Pancreas (tissue), 10 donors: ENCODE data around the gene HIPK2. TPM values are rescaled to one million over a fixed set of nuclear protein-coding genes. Genes with fewer than 3 reads are reported as not detected.

ENCODE experiments used
- ATAC-seq, 4 donors: fragments of 200-7000 bp; cut with Tn5 transposase; one replicate each; pipeline versions ENCODE4 v1.8.0 to v1.9.1; 2020; ENCODE audit warnings: mild to moderate bottlenecking in 4 of 4, moderate library complexity in 4 of 4
- DNase-seq, 6 donors: peaks; one replicate each; pipeline ENCODE4 v3.0.0-alpha.2; 2020
- FAIRE-seq: peaks from 2 replicates; lab custom pipeline; 2012; peaks lifted over from hg19 to GRCh38; lab: Jason Lieb, UNC
- H3K27ac ChIP-seq, 4 donors: fragments of 200-600 bp; sonication (generic); 1 replicate in 3 of 4; 2 replicates in 1 of 4; pipeline versions ENCODE4 v1.5.0 to v1.8.0; 2020
- H3K27me3 ChIP-seq, 4 donors: fragments of 200-600 bp; one replicate each; pipeline ENCODE4 v1.8.0; 2021
- H3K36me3 ChIP-seq, 3 donors: fragments of 200-600 bp; sonication (generic) in 1 of 3; one replicate each; pipeline versions ENCODE4 v1.5.0 to v1.8.0; 2020 to 2021
- H3K4me1 ChIP-seq, 3 donors: fragments of 200-600 bp; one replicate each; pipeline ENCODE4 v1.8.0; 2021
- H3K4me3 ChIP-seq, 4 donors: fragments of 200-600 bp; sonication (generic) in 2 of 4; one replicate each; pipeline versions ENCODE4 v1.5.0 to v1.8.0; 2020 to 2021
- H3K9me3 ChIP-seq, 4 donors: fragments of 200-600 bp; one replicate each; pipeline ENCODE4 v1.8.0; 2021
- WGBS, 2 donors: extraction: QIAGEN DNeasy Blood & Tissue Kit; methylation state at CpG; one replicate each; pipeline ENCODE4 v1.1.7; 2013; 5-methylcytosine and 5-hydroxymethylcytosine counted together
- intact Hi-C, 3 donors: fragments of 100-400 bp; cut with DNase I; formaldehyde crosslinking; loops; one replicate each; pipeline versions ENCODE4 v1.11.1 to v1.14.2; 2022
- polyA plus RNA-seq, 2 donors: library from polyadenylated mRNA; stranded (reverse); fragments of 200-250 nt; gene quantifications; one replicate each; pipeline ENCODE4 v1.2.3, GENCODE V29; 2013
- total RNA-seq, 6 donors: library from RNA; stranded (reverse); fragmentation: NEBNext Ultra II Directional in 4 of 6; extraction: Animal tissue kit (Norgen Biotek cat#: 25700) in 4 of 6; gene quantifications; one replicate each; pipeline versions ENCODE4 v1.2.1 to v1.2.4, GENCODE V29; 2021 to 2023
- TF ChIP-seq, protein P1 (sequence below), 4 donors: fragments of 200-600 bp; sonication (generic) in 3 of 4; IDR thresholded peaks; one replicate each; pipeline versions ENCODE4 v1.5.0 to v1.8.0; 2021; ENCODE audit warnings: antibody characterized with exemption in 4 of 4
- donor health status: healthy with polysubstance abuse.
- donor health status: DM: no; HTN: no; CAD: no; lungs with moderate emphysema.
- donor health status: DM: no; HTN: no; CAD: no.
- donor health status: control.
- donor health status: control.
- donor health status: Bipolar disorder and iron deficiency.
- donor health status: DM: yes; HTN: yes; CAD: no.
- donor health status: DM: no; HTN: no; CAD: no.
- donor health status: DM: no; HTN: no; CAD: no.
- donor health status: DM: yes; HTN: yes; CAD: no.

HIPK2 gene
- total and polyA plus RNA-seq, 8 donors = 6.7 to 49.0 (median 24.7) TPM

DNA sequence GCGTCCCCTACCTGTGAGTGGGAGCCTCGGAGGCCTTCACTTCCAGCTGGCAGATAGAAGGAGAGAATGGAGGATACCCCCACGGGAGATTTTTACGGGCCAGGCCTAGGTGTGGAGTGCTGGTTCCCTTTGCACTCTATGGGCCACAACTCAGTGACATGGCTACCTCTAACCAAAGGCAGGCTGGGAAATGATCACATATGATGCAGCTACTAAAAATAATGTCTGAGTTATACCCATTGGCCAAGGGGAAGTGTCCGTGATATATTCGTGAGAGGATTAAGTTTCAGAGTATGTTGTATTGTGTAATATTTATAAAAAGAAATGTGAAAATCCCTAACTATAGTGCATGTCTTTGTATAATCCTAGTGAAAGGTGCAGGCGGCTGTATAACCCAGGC lies 13.5 kb upstream of the HIPK2 start:
- Histone ChIP-seq H3K4me3 (no peak overlapping the region), H3K36me3 (no peaks in the 10 kb centered on the region), H3K27me3 (peaks cover 0 to 3% (median 0%) of the 10 kb centered on the region in 4 donors), H3K9me3 (no peaks in the 10 kb centered on the region), H3K27ac (no peak overlapping the region), H3K4me1 (no peaks in the 10 kb centered on the region)
- FAIRE-seq (no peak), ATAC-seq (no peak), DNase-seq (no peak)
- TF ChIP-seq, protein P1, sequence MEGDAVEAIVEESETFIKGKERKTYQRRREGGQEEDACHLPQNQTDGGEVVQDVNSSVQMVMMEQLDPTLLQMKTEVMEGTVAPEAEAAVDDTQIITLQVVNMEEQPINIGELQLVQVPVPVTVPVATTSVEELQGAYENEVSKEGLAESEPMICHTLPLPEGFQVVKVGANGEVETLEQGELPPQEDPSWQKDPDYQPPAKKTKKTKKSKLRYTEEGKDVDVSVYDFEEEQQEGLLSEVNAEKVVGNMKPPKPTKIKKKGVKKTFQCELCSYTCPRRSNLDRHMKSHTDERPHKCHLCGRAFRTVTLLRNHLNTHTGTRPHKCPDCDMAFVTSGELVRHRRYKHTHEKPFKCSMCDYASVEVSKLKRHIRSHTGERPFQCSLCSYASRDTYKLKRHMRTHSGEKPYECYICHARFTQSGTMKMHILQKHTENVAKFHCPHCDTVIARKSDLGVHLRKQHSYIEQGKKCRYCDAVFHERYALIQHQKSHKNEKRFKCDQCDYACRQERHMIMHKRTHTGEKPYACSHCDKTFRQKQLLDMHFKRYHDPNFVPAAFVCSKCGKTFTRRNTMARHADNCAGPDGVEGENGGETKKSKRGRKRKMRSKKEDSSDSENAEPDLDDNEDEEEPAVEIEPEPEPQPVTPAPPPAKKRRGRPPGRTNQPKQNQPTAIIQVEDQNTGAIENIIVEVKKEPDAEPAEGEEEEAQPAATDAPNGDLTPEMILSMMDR (IDR thresholded peaks at IDR 0.05) = no peak
- 87% methylated on average over 7 of the region's 7 CpGs for WGBS, 2 donors
- intact Hi-C loops = no loop called here

DNA sequence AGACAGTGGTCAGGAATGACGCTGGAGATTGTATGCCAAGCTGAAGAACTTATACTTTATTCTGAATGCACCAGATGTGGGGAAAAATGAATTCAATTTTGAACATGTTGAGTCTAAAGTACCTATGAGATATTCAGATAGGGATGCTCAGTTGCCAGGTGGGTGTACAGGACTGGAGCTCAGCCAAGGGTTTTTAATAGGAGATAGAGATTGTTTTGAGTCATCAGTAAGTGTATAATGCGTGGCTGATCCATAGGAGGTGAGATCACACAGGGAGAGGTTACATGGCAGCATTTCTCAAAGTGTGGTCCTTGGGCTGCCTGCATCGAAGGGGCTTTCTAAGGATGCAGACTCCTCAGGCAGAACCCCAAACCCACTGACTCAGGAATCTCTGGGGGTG lies 6.8 kb upstream of the HIPK2 start:
- no peak overlapping the region for H3K27ac ChIP-seq
- H3K9me3 ChIP-seq = no peaks in the 10 kb centered on the region
- 78 to 93% methylated on average over 3 of the region's 3 CpGs for WGBS, 2 donors
- TF ChIP-seq, protein P1 (IDR thresholded peaks at IDR 0.05) = no peak
- DNase-seq (no peak), FAIRE-seq (no peak), ATAC-seq (no peak)
- no peaks in the 10 kb centered on the region for H3K4me1 ChIP-seq
- intact Hi-C loops = no loop called here
- no peaks in the 10 kb centered on the region for H3K36me3 ChIP-seq
- no peak overlapping the region for H3K4me3 ChIP-seq
- H3K27me3 ChIP-seq = peaks cover 0 to 3% (median 0%) of the 10 kb centered on the region in 4 donors

DNA sequence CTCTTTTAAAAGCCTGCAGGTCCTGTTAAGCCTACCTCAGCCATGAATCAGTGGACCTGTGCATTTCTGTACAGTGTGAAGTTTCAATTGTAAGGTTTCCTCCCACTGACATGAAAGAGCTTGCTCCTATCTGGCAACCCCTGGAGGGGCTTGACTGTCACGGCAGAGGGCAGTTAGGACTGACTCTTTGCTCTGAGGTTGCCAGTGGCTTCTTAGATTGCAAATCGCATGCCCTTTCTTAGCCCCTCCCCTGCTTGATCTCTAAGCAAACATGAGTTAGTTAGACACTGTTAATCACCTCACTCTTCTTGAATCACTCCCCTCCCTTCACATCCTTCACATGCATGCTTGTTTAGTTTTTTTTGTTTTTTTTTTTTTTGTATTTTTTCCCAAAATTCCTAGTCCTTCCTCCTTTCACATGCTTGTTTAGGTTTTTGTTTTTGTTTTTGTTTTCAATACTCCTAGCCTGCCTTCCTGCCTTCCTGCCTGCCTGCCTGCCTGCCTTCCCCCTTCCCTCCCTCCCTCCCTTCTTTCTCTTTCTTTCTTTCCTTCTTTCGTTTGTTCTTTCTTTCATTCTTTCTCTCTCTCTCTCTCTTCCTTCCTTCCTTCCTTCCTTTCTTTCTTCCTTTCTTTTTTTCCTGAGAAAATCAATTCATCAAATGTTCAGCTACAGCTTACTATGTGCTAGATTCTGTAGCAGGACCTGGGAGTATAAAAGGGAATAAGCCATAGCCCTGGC lies 6.0 kb upstream of the HIPK2 start:
- ATAC-seq = no peak
- FAIRE-seq = no peak
- no peaks in the 10 kb centered on the region for H3K9me3 ChIP-seq
- H3K27me3 ChIP-seq = peaks cover 0 to 3% (median 0%) of the 10 kb centered on the region in 4 donors
- H3K27ac ChIP-seq = no peak overlapping the region
- no peak overlapping the region for H3K4me3 ChIP-seq
- no peak for DNase-seq
- intact Hi-C loops = no loop called here
- TF ChIP-seq, protein P1 (IDR thresholded peaks at IDR 0.05) = no peak
- H3K4me1 ChIP-seq = no peaks in the 10 kb centered on the region
- 34 to 37% methylated on average over 3 of the region's 3 CpGs for WGBS, 2 donors
- no peaks in the 10 kb centered on the region for H3K36me3 ChIP-seq

DNA sequence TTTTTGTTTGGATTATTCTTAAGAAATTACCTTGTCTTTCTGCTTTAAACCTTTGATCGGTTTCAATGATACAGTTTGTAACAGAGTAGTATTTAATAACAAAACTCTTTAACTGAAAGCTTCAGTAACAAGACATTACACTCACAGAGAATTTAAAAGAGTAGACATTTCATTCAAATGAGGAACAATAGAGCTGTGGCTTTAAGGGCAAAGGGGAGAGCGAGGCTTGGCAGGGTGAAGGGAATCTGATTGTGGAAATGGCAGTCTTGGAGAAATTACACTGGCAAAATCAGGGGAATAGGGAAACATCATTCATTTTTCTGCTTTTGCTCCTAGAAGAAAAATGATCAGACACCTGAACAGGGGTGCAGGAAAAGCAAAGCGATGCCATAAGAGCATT lies 5.1 kb upstream of the HIPK2 start:
- Histone ChIP-seq H3K4me3 (no peak overlapping the region), H3K9me3 (no peaks in the 10 kb centered on the region), H3K36me3 (no peaks in the 10 kb centered on the region), H3K27me3 (peaks cover 0 to 3% (median 0%) of the 10 kb centered on the region in 4 donors), H3K27ac (no peak overlapping the region), H3K4me1 (no peaks in the 10 kb centered on the region)
- FAIRE-seq (no peak), ATAC-seq (no peak), DNase-seq (no peak)
- TF ChIP-seq, protein P1 (IDR thresholded peaks at IDR 0.05) = no peak
- intact Hi-C loops = no loop called here
- WGBS, 2 donors = 85 to 86% methylated on average over 3 of the region's 3 CpGs
